Vagina (tissue), 2 donors: Measurements from ENCODE around the gene PTTG1IP.

Source experiments
- POLR2A ChIP-seq, 2 donors: fragments of 450-650 bp; IDR thresholded peaks; one replicate each; pipeline ENCODE4 v1.6.1; 2017; ENCODE audit warnings: antibody characterized with exemption in 2 of 2, mild to moderate bottlenecking in 2 of 2, moderate library complexity in 2 of 2
- POLR2AphosphoS5 ChIP-seq, 2 donors: sonication (generic); formaldehyde crosslinking; IDR thresholded peaks; one replicate each; pipeline ENCODE4 v1.9.0; 2017; ENCODE audit warnings: antibody characterized with exemption in 2 of 2, mild to moderate bottlenecking in 2 of 2, low read depth in 1 of 2; ENCODE audit not compliant: insufficient read depth in 1 of 2
- TF ChIP-seq, protein P1 (sequence below), 3 experiments: fragments of 450-650 bp in 2 of 3; fragments of 200-600 bp in 1 of 3; sonication (generic) in 1 of 3; IDR thresholded peaks; one replicate each; pipeline ENCODE4 v1.5.1; 2017 to 2019; ENCODE audit warnings: antibody characterized with exemption in 3 of 3, mild to moderate bottlenecking in 2 of 3, moderate library complexity in 2 of 3

DNA sequence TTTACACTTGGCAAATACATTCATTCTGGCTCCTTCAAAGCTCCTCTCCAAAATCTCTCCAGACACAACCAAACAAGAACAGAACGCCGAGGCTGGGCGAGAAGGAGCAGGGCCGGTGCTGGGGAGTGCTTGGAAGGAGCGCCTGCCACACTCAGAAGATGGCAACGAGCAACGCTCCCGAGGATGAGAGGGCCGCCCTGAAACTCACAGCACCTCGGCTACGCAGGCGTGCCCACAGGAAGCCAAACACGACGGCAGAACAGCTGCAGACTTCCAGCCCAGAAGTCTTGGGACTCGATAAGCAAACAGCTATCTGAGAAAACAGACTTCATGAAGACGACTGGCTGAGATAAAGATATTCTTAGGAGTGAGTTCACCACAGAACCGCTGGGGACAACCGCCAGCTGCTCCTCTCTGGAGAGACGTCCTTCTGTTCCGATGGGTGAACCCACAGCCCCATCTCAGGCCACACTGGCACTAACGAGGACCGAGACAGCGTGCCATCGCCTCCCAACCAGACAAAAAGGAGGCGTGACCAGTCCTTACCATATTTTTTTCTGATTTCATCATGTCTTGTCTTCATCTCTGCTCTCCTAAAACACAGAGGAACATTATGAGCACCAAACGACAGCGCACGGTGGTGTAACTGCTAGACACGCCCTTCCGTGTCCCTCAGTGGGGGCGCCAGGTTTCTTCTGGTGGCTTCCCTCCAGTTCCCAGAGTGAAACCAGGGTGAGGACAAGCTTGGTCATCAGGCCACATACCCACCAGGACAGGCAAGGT is 18.6 kb downstream of the PTTG1IP start:
- TF ChIP-seq, protein P1, sequence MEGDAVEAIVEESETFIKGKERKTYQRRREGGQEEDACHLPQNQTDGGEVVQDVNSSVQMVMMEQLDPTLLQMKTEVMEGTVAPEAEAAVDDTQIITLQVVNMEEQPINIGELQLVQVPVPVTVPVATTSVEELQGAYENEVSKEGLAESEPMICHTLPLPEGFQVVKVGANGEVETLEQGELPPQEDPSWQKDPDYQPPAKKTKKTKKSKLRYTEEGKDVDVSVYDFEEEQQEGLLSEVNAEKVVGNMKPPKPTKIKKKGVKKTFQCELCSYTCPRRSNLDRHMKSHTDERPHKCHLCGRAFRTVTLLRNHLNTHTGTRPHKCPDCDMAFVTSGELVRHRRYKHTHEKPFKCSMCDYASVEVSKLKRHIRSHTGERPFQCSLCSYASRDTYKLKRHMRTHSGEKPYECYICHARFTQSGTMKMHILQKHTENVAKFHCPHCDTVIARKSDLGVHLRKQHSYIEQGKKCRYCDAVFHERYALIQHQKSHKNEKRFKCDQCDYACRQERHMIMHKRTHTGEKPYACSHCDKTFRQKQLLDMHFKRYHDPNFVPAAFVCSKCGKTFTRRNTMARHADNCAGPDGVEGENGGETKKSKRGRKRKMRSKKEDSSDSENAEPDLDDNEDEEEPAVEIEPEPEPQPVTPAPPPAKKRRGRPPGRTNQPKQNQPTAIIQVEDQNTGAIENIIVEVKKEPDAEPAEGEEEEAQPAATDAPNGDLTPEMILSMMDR (IDR thresholded peaks at IDR 0.05): no peak
- TF ChIP-seq POLR2A (IDR thresholded peaks at IDR 0.05) (no peak), POLR2AphosphoS5 (IDR thresholded peaks at IDR 0.05; ENCODE audit: insufficient read depth in 1 of 2, low read depth in 1 of 2) (no peak)
